ENCODE data around the gene ANO8. TPM values are rescaled to one million over a fixed set of nuclear protein-coding genes. Genes with fewer than 3 reads are reported as not detected.
A peak's percentile ranks its signal among the peaks of the same experiment; 100 is the strongest.

Gene ANO8
- polyA plus RNA-seq, 1 of the 3 experiments (the other 2 are of a cell fraction) = 7.8 TPM

DNA sequence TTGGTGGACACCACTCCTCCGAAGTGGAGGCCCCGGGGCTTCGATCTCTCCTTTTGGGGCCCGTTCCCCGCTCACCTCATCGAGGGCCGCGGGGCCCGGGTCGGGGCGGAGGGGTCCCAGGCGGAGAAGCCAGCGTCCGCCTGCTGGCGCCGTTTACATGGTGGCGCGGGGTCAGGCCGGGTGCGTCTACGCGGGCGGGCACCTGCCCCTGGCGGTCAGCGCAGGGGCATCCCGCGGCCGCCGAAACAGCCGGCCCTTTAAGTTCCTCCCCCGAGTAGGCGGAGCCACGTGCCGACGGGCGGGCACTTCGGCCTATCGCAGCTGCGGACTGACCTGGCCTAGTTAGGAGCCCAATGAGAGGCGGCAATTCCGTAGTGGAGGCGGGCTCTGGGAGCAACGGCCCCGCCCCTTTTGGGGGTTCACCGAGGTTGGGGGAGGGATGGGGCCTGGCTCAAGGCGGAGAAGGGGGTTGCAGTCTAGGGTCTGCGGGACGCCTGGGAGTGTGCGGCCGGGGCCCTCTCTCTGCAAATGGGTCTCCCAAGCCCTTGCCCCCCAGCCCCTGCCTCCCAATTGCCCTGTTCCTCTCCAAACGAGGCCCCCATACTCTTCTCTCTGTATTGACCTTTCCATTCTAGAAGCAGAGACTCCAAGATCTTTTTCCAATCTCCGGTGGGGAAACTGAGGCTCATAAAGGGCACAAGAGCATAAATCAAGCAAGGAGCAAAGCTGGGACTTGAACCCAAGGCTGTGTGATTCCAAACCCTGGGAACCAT, 31.3 kb downstream of the ANO8 start, which contains the start of gene ABHD8:
Gene ABHD8, minus strand, starts transcription at position 259 of the 773 bp plus-strand sequence. CDS start 1,809 bp downstream, outside the sequence.
- Histone ChIP-seq H3F3A (replicated peaks; ENCODE audit: insufficient read depth) (peaks cover 18% of the 10 kb centered on the region), H4K20me1 (ENCODE audit: insufficient read depth) (no peaks in the 10 kb centered on the region), H3K4me3 (ENCODE audit: low read depth in 2 of 2, low read length in 1 of 2) (peak within 1 kb of the TSS; percentile 72 to 73), H3K9ac (peak within 1 kb of the TSS; percentile 71), H2AFZ (ENCODE audit: low read depth) (peak within 1 kb of the TSS; percentile 90), H3K27me3 (ENCODE audit: insufficient read depth) (no peaks in the 10 kb centered on the region), H3K9me3 (no peaks in the 10 kb centered on the region), H3K9me2 (no peaks in the 10 kb centered on the region), H3K27ac (ENCODE audit: low read depth in 2 of 2, low read length in 1 of 2) (peak within 1 kb of the TSS in 1 of 2 experiments; percentile 77; a peak in 2 of 4 replicates), H3K4me2 (peak within 1 kb of the TSS; percentile 87), H3K36me3 (replicated peaks in 1 of 2; ENCODE audit: control insufficient read depth in 1 of 2, insufficient read depth in 2 of 2, low read length in 1 of 2) (no peaks in the 10 kb centered on the region), H3K79me2 (ENCODE audit: insufficient read depth) (peaks cover 21% of the 10 kb centered on the region), H3K4me1 (ENCODE audit: control insufficient read depth in 1 of 2, insufficient read depth in 2 of 2, low read depth in 1 of 2, low read length in 1 of 2) (peaks cover 12 to 30% of the 10 kb centered on the region in 2 experiments; a peak in 3 of 4 replicates)
- CTCF ChIA-PET = interaction anchor here (0.7 to 2.5 kb wide), 5 partner anchors 10 to 83 kb away, joined by 3 to 17 read pairs (median 4); no protein-coding TSS in a partner anchor
- peak; percentile 95 for DNase-seq
- POLR2A ChIA-PET = interaction anchor here (0.7 to 2.2 kb wide), 4 partner anchors 11 to 516 kb away, joined by 3 to 4 read pairs (median 3); partner anchors contain the start of gene USE1
- WGBS (ENCODE audit: low lambda C conversion rate) = 6% methylated on average over 15 of the region's 52 CpGs
- TF ChIP-seq, protein P1, sequence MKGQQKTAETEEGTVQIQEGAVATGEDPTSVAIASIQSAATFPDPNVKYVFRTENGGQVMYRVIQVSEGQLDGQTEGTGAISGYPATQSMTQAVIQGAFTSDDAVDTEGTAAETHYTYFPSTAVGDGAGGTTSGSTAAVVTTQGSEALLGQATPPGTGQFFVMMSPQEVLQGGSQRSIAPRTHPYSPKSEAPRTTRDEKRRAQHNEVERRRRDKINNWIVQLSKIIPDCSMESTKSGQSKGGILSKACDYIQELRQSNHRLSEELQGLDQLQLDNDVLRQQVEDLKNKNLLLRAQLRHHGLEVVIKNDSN (IDR thresholded peaks at IDR 0.05; ENCODE audit: borderline replicate concordance, low read depth) = peak; percentile 79
- TF ChIP-seq, protein P2, sequence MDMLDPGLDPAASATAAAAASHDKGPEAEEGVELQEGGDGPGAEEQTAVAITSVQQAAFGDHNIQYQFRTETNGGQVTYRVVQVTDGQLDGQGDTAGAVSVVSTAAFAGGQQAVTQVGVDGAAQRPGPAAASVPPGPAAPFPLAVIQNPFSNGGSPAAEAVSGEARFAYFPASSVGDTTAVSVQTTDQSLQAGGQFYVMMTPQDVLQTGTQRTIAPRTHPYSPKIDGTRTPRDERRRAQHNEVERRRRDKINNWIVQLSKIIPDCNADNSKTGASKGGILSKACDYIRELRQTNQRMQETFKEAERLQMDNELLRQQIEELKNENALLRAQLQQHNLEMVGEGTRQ (IDR thresholded peaks at IDR 0.05; ENCODE audit: borderline replicate concordance, low read depth, low read length) = peak; percentile 50; the same call in 1 of the 2 replicates
- no peak for TF ChIP-seq GABPA (IDR thresholded peaks at IDR 0.05; ENCODE audit: low read depth)
- TF ChIP-seq, protein P3, sequence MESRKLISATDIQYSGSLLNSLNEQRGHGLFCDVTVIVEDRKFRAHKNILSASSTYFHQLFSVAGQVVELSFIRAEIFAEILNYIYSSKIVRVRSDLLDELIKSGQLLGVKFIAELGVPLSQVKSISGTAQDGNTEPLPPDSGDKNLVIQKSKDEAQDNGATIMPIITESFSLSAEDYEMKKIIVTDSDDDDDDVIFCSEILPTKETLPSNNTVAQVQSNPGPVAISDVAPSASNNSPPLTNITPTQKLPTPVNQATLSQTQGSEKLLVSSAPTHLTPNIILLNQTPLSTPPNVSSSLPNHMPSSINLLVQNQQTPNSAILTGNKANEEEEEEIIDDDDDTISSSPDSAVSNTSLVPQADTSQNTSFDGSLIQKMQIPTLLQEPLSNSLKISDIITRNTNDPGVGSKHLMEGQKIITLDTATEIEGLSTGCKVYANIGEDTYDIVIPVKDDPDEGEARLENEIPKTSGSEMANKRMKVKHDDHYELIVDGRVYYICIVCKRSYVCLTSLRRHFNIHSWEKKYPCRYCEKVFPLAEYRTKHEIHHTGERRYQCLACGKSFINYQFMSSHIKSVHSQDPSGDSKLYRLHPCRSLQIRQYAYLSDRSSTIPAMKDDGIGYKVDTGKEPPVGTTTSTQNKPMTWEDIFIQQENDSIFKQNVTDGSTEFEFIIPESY (IDR thresholded peaks at IDR 0.05; ENCODE audit: borderline replicate concordance, low read depth) = no peak
- TF ChIP-seq RFX5 (IDR thresholded peaks at IDR 0.05; ENCODE audit: low read length) = no peak
- TF ChIP-seq, protein P4, sequence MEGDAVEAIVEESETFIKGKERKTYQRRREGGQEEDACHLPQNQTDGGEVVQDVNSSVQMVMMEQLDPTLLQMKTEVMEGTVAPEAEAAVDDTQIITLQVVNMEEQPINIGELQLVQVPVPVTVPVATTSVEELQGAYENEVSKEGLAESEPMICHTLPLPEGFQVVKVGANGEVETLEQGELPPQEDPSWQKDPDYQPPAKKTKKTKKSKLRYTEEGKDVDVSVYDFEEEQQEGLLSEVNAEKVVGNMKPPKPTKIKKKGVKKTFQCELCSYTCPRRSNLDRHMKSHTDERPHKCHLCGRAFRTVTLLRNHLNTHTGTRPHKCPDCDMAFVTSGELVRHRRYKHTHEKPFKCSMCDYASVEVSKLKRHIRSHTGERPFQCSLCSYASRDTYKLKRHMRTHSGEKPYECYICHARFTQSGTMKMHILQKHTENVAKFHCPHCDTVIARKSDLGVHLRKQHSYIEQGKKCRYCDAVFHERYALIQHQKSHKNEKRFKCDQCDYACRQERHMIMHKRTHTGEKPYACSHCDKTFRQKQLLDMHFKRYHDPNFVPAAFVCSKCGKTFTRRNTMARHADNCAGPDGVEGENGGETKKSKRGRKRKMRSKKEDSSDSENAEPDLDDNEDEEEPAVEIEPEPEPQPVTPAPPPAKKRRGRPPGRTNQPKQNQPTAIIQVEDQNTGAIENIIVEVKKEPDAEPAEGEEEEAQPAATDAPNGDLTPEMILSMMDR (IDR thresholded peaks at IDR 0.05) = peak; percentile 60
- TF ChIP-seq, protein P5, sequence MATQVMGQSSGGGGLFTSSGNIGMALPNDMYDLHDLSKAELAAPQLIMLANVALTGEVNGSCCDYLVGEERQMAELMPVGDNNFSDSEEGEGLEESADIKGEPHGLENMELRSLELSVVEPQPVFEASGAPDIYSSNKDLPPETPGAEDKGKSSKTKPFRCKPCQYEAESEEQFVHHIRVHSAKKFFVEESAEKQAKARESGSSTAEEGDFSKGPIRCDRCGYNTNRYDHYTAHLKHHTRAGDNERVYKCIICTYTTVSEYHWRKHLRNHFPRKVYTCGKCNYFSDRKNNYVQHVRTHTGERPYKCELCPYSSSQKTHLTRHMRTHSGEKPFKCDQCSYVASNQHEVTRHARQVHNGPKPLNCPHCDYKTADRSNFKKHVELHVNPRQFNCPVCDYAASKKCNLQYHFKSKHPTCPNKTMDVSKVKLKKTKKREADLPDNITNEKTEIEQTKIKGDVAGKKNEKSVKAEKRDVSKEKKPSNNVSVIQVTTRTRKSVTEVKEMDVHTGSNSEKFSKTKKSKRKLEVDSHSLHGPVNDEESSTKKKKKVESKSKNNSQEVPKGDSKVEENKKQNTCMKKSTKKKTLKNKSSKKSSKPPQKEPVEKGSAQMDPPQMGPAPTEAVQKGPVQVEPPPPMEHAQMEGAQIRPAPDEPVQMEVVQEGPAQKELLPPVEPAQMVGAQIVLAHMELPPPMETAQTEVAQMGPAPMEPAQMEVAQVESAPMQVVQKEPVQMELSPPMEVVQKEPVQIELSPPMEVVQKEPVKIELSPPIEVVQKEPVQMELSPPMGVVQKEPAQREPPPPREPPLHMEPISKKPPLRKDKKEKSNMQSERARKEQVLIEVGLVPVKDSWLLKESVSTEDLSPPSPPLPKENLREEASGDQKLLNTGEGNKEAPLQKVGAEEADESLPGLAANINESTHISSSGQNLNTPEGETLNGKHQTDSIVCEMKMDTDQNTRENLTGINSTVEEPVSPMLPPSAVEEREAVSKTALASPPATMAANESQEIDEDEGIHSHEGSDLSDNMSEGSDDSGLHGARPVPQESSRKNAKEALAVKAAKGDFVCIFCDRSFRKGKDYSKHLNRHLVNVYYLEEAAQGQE (IDR thresholded peaks at IDR 0.05; ENCODE audit: low read depth, low read length) = no peak
- TF ChIP-seq MXI1 (IDR thresholded peaks at IDR 0.05; ENCODE audit: low read depth, low read length) = peak; percentile 47
- no peak for TF ChIP-seq JUND (IDR thresholded peaks at IDR 0.05)
- no peak for TF ChIP-seq TAF1 (IDR thresholded peaks at IDR 0.05; ENCODE audit: borderline replicate concordance, low read depth, low read length)
- TF ChIP-seq FOXM1 (IDR thresholded peaks at IDR 0.05; ENCODE audit: low read depth) = no peak
- peak; percentile 37; the same call in 1 of the 2 replicates for TF ChIP-seq POLR2AphosphoS5 (IDR thresholded peaks at IDR 0.05; ENCODE audit: low read depth, low read length)
- TF ChIP-seq, protein P6, sequence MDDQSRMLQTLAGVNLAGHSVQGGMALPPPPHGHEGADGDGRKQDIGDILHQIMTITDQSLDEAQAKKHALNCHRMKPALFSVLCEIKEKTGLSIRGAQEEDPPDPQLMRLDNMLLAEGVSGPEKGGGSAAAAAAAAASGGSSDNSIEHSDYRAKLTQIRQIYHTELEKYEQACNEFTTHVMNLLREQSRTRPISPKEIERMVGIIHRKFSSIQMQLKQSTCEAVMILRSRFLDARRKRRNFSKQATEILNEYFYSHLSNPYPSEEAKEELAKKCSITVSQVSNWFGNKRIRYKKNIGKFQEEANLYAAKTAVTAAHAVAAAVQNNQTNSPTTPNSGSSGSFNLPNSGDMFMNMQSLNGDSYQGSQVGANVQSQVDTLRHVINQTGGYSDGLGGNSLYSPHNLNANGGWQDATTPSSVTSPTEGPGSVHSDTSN (IDR thresholded peaks at IDR 0.05) = peak; percentile 100
- TF ChIP-seq, protein P7, sequence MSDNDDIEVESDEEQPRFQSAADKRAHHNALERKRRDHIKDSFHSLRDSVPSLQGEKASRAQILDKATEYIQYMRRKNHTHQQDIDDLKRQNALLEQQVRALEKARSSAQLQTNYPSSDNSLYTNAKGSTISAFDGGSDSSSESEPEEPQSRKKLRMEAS (IDR thresholded peaks at IDR 0.05; ENCODE audit: low read depth) = 0 out of 2 replicates have a peak, but pooled peaks have one; percentile 51
- TF ChIP-seq EZH2phosphoT487 (IDR thresholded peaks at IDR 0.05; ENCODE audit: borderline replicate concordance, low read depth) = no peak
- no peak for TF ChIP-seq TCF12 (IDR thresholded peaks at IDR 0.05)
- peak; percentile 83 for TF ChIP-seq CHD2 (IDR thresholded peaks at IDR 0.05; ENCODE audit: low read length, partially characterized antibody)
- TF ChIP-seq, protein P8, sequence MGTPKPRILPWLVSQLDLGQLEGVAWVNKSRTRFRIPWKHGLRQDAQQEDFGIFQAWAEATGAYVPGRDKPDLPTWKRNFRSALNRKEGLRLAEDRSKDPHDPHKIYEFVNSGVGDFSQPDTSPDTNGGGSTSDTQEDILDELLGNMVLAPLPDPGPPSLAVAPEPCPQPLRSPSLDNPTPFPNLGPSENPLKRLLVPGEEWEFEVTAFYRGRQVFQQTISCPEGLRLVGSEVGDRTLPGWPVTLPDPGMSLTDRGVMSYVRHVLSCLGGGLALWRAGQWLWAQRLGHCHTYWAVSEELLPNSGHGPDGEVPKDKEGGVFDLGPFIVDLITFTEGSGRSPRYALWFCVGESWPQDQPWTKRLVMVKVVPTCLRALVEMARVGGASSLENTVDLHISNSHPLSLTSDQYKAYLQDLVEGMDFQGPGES (IDR thresholded peaks at IDR 0.05; ENCODE audit: low read depth, low read length) = peak; percentile 74
- no peak for TF ChIP-seq MEF2A (IDR thresholded peaks at IDR 0.05; ENCODE audit: borderline replicate concordance, low read depth)

Measured in SK-N-SH (cell line).